ENCODE measurements around the gene TRERF1.
"Not testable (repeated sequence)": the region's sequence is repeated elsewhere in the genome, so short reads cannot be mapped to it uniquely, and the experiment has no call there.

Gene TRERF1

DNA sequence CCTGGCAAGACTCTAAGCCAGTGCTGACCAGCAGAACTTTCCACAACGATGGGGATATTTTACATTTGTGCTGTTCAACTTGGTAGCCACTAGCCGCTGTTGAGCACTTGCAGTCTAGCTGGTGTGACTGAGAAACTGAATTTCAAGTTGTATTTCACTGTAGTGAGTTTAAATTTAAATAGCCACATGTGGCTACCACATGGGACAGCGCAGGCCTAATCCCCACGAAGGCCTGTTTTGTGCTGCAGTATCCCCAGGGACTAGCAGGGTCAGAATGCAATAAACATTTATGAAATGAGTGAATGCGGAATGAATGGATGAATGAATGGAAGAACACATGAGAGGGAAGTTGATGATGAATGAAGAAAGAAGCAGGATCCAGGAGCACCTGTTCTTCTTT lies 115.8 kb downstream of the TRERF1 start:
- no peak for DNase-seq

GRCh38 chr6:42334870-42335269 lies 116.9 kb downstream of the TRERF1 start:
- DNase-seq: no peak

- no peak for DNase-seq
Measured at GRCh38 chr6:42333612-42334011, 118.1 kb downstream of the TRERF1 start.

DNA sequence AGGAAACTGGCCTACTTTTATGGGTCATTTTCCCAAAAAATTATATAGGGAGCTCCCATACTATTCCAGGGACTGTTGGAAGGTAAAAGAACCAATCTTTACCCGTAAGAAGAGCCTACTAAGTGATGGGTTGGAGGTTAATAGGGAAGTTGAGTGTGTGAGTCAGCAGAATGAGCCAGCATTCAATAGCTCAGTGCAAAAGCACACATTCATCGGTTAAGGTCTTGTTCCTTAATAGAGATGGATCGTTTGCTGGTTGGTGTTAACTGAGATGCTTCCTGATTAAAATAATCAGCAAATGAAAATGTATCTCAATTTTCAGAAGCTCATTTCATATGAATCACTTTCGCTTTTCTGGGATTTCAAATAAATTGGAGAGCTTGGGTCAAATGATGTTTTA lies 118.8 kb downstream of the TRERF1 start:
- no peak for DNase-seq

- no peak for DNase-seq
Measured at GRCh38 chr6:42331019-42331418, 120.7 kb downstream of the TRERF1 start.

GRCh38 chr6:42326248-42326647 lies 125.5 kb downstream of the TRERF1 start:
- DNase-seq: no peak

DNA sequence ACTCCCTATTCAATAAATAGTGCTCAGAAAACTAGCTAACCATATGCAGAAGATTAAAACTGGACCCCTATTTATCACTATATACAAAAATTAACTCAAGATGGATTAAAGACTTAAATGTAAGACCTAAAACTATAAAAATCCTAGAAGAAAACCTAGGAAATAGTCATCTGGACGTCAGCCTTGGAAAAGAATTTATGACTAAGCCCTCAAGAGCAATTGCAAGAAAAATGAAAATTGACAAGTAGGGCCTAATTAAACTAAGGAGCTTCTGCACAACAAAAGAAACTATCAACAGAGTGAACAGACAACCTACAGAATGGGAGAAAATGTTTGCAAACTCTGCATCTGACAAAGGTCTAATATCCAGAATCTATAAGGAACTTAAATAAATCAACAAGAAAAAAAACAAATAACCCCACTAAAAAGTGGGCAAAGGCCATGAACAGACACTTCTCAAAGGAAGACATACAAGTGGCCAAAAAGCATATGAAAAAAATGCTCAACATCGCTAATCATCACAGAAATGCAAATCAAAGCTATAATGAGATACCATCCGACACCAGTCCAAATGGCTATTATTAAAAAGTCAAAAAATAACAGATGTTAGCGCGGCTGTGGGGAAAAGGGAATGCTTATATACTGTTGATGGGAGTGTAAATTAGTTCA lies 126.9 kb downstream of the TRERF1 start:
- not testable (repeated sequence) for DNase-seq

DNA sequence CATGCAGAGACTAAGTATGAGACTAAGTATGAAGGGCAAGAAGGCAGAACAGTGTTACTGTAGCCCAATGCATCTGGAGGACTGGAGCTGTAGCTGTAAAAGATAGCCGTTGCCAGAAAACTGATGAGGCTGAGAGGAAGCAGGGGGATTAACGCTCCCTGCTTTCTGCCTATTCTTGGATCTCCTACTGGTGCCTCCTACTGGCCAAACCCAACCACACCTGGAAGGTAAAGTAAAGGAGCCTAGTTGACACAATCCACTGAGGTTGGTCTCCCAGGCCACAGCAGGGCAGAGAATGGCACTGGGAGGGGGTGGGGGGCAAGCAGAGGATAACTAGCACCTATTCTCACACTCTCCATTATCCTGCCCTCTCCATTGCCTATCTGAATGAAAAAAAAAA lies 129.1 kb downstream of the TRERF1 start:
- no peak for DNase-seq

DNA sequence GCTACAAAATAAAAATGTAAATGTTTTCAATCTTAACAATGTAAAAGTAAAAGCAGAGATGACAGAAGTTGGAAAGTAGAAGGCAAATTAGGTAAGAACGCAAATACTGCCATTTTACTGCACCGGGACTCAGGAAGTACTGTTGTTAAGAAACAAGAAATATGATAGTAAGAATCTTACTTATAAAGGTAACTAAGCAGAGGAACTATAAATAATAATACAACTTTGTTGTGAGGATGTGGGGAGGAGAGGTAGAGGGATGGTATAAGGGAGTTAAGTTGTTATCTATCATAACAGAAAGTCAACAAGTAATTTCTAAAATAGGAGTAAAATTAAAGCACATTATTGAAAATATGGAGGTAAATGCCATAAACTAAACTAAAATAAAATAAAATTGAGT lies 129.8 kb downstream of the TRERF1 start:
- no peak for DNase-seq

GRCh38 chr6:42320762-42321161 lies 131.0 kb downstream of the TRERF1 start:
- DNase-seq: no peak

- no peak for DNase-seq
Measured at GRCh38 chr6:42318480-42318879, 133.2 kb downstream of the TRERF1 start.

- no peak for DNase-seq
Measured at GRCh38 chr6:42316981-42317380, 134.7 kb downstream of the TRERF1 start.

- no peak for DNase-seq
Measured at GRCh38 chr6:42315991-42316970, 135.4 kb downstream of the TRERF1 start.

- DNase-seq: no peak
Measured at GRCh38 chr6:42315259-42315990, 136.3 kb downstream of the TRERF1 start.

- DNase-seq: no peak
Measured at GRCh38 chr6:42314571-42315258, 137.0 kb downstream of the TRERF1 start.

DNA sequence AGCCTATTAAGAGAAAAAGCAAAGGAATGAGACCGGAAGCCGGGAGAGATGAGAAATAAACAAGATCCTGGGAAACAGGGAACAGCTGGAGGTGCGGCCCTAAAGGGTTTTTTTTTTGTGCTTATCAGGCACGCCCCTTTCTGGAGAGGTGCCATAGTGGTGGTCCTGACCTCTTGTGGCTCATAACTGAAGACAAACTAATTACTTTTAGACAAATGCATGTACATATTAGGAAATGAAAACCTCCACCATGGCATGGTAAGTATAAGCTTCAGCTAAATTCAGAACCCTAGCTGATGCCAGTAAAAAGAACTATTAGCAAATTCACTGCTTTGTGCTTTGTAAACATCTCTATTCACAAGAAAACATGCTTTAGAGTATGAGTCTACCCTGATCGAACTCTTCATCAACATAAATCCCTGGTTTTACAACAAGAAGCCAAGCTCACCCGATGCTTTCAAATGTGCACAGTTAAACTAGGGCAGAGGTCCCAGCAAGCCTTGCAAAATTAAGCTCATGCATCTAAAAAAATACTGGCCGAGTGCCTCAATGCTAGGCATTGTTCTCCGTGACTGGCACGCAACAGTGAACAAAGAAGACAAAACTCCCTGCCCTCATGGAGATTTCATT lies 137.7 kb downstream of the TRERF1 start:
- no peak for DNase-seq

DNA sequence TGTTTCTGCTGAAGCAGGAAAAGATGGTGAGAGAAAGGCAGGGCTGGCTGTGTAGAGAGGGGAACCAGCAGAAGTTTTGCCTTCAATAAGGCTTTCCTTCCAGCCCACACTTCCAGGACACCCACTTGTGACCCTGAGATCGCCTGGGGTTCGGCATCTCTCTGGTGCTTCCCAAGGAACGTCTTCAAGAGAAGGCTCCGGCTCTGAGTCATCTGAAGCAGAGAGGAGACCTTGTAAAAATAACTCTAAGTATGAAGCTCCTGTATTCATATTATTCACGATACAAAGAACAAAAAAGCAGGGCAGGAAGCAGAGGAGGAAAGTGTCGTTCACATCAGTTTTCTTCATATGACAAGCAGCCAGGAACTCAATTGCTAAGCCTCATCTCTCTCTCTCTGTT lies 138.7 kb downstream of the TRERF1 start:
- no peak for DNase-seq

GRCh38 chr6:42307141-42307470 lies 144.6 kb downstream of the TRERF1 start:
- no peak for DNase-seq

DNA sequence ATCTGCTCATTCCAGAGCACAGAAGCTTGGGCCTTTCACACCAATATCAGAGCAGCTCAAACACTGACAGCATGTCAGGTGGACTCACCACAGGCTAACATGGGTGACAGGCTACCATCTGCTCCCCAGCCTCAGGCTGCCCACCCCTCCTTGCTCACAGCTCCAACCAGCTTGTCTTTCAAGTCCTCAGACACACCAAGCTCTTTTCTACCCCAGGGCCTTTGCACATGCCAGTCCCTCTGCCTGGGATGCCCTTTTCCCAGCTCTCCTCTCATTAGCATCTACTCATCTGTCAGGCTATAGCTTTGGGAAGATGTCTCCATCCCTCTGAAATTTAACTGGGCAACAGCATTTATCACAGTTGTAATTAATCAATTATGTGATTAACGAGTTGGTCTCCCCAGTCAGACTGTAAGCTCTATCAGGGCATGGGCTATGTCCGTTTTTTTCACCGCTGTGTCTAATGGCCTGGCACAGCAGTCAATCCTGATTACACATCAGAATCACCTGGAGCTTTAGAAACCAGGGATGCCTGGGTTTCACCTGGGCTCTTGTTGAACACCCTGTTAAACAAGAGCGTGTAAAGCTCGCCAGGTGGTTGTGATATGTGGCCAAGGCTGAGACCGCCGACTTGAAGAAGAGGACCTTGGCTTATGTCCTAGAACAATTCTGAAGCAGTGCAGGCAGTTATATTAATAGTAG lies 145.1 kb downstream of the TRERF1 start:
- no peak for DNase-seq

- DNase-seq: no peak
Measured at GRCh38 chr6:42304053-42304712, 147.5 kb downstream of the TRERF1 start.

DNA sequence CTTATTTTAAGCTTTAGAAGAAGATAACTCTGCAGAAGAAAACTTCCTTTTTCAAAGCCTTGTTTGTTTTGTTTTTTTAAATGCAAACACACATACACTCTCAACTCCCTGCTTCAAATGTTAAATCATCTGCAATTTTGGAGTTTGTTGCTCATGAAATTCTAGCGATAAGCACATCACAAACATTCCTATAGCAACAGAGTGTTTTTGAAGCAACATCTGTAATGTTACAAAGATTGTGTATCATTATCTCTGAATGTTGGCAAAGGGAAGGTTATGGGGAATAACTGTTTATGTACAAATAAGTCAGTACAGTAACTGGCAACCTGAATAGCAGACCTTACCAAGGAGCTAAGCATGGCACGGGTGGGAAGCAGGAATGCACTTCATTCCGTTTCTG lies 149.3 kb downstream of the TRERF1 start:
- no peak for DNase-seq
